Omental fat pad (tissue), 4 donors: ENCODE data around the gene TTC28. TPM values are rescaled to one million over a fixed set of nuclear protein-coding genes. Genes with fewer than 3 reads are reported as not detected.

Experiments
- ATAC-seq: fragments of 150-250 bp; one replicate; pipeline ENCODE4 v1.9.1; 2016; ENCODE audit warnings: mild to moderate bottlenecking, moderate library complexity; ENCODE audit not compliant: low FRiP score
- DNase-seq: peaks from one replicate; pipeline ENCODE4 v3.0.0-alpha.2; 2019; ENCODE audit warnings: low spot score
- total RNA-seq, 4 donors: library from RNA; depleted of rRNA; stranded (reverse); fragments of >200 nt; gene quantifications; one replicate each; pipeline ENCODE4 v1.1.0, GENCODE V29; 2016
- TF ChIP-seq, protein P1 (sequence below), 3 donors: fragments of 450-650 bp; IDR thresholded peaks; one replicate each; pipeline ENCODE4 v1.5.1; 2016 to 2017; ENCODE audit warnings: antibody characterized with exemption in 3 of 3, mild to moderate bottlenecking in 3 of 3, moderate library complexity in 2 of 3

TTC28 gene
- total RNA-seq, 4 donors from 2014 or later = 28.6 to 103 (median 50.6) TPM

GRCh38 chr22:28412109-28412508 is 267.5 kb downstream of the TTC28 start:
- TF ChIP-seq, protein P1, sequence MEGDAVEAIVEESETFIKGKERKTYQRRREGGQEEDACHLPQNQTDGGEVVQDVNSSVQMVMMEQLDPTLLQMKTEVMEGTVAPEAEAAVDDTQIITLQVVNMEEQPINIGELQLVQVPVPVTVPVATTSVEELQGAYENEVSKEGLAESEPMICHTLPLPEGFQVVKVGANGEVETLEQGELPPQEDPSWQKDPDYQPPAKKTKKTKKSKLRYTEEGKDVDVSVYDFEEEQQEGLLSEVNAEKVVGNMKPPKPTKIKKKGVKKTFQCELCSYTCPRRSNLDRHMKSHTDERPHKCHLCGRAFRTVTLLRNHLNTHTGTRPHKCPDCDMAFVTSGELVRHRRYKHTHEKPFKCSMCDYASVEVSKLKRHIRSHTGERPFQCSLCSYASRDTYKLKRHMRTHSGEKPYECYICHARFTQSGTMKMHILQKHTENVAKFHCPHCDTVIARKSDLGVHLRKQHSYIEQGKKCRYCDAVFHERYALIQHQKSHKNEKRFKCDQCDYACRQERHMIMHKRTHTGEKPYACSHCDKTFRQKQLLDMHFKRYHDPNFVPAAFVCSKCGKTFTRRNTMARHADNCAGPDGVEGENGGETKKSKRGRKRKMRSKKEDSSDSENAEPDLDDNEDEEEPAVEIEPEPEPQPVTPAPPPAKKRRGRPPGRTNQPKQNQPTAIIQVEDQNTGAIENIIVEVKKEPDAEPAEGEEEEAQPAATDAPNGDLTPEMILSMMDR (IDR thresholded peaks at IDR 0.05) = no peak
- no peak for DNase-seq
- ATAC-seq = no peak

DNA sequence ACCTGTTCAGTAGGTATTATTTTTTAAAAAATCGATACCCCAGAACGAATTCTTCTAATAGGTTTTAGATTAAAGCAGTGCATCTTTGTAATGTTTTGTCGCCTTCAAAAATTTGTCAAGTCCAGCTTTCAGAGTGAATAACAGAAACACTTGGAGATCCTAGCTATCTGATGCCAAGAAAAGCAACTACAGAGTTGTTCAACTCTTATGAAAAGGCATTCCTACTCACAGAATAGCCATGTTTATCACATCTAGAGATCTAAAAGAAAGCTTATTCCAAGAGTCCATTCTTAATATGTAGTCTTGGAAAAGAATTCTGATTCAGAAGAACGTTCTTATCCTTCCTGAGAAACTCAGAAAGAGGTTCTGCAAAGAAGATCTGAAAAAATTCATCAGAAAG is 268.5 kb downstream of the TTC28 start:
- ATAC-seq (no peak), DNase-seq (no peak)
- TF ChIP-seq, protein P1 (IDR thresholded peaks at IDR 0.05) = no peak

DNA sequence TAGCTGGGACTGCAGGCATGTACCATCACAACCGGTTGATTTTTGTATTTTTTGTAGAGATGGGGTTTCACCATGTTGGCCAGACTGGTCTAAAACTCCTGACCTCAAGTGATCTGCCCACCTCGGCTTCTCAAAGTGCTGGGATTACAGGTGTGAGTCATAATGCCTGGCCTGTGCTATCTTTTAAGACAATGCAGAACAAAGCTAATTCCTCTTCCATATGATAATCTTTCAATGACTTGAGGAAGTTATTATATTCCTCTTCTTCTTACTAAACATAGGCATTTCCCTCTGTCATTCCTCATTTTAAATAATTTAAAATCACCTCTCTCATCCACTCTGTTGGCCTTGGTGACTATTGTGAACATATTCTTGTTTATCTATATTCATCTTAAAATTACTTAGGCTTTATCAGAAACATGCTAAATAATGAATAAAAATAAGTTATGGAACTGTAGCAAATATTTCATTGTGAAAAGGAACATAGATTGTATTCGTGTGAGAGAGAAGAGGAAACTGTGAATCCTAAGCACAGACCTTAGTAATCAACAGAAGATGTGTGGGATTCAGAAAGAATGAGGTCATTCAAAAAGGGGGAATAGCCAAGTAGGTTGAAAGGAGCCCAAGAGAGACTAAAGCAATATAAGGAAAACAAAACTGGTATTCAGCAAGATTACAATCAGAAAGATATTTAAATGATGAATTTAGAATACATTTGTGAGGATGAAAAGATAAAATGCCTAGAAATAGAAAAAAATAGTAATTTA is 269.4 kb downstream of the TTC28 start:
- no peak for DNase-seq
- no peak for ATAC-seq
- TF ChIP-seq, protein P1 (IDR thresholded peaks at IDR 0.05) = no peak

DNA sequence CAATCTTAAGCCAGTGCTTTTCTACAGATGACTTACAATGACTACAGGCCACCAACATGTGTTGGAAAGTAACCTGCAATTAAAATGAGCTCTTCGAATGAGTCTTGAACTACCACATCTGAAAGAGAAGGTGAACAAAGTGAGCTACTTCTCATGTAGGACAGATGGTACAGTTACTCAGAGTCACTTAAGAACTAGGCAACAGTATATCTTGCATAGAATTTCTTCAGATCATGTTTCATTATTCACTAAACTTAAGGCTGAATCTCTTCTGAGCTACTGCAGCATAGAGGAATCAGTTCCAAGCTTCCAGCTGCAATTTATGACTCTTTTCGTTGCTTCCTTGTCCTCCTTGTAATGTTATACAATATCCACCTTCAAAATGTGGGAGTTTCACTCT is 270.9 kb downstream of the TTC28 start:
- no peak for ATAC-seq
- TF ChIP-seq, protein P1 (IDR thresholded peaks at IDR 0.05) = no peak
- DNase-seq = no peak

GRCh38 chr22:28407645-28408044 is 272.0 kb downstream of the TTC28 start:
- no peak for DNase-seq
- TF ChIP-seq, protein P1 (IDR thresholded peaks at IDR 0.05) = no peak
- no peak for ATAC-seq

DNA sequence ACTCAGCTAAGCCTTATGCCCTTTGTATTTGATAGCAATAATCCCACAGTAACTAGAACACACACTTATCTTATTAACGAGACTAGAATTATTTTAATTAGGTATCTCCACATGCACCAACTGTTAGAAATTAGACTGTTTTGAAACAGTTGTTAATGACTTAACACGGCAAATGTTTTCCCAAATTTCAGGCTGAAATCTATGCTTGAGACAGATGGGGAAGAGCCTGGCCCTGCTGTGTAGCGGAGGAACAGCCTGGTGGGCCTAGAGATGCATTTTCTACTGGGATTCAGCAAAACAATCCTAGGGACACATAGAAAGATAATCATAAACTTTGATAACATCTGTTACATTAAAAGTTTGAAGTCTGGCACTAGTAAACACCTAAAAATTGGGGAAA is 273.4 kb downstream of the TTC28 start:
- no peak for DNase-seq
- ATAC-seq = no peak

More for the DNA sequence above, 273.4 kb downstream of the TTC28 start:
- TF ChIP-seq, protein P1 (IDR thresholded peaks at IDR 0.05) = no peak
